Stimulated activated CD8-positive, alpha-beta memory T cell treated with anti-CD3 and anti-CD28 coated beads, Interleukin-12 subunit alpha, Interleukin-12 subunit beta, amount 100 ng/mL, for 24 hours (primary cell): Measurements from ENCODE around the gene GPM6B.
"Not testable (repeated sequence)": the region's sequence is repeated elsewhere in the genome, so short reads cannot be mapped to it uniquely, and the experiment has no call there.

Experiments used
- DNase-seq: peaks from one replicate; pipeline ENCODE4 v3.0.0-alpha.2; 2020; ENCODE audit errors: extremely low read depth

GPM6B gene

GRCh38 chrX:13730523-13730922 is 86.4 kb downstream of the GPM6B start:
- not testable (repeated sequence) for DNase-seq

- not testable (repeated sequence) for DNase-seq
These were observed 90.3 kb downstream of the GPM6B start for GRCh38 chrX:13726583-13726982.

- DNase-seq: not testable (repeated sequence)
These were observed 92.0 kb downstream of the GPM6B start for GRCh38 chrX:13724878-13725277.

GRCh38 chrX:13721819-13722519 is 94.9 kb downstream of the GPM6B start:
- DNase-seq: no peak

GRCh38 chrX:13721371-13721770 is 95.5 kb downstream of the GPM6B start:
- no peak for DNase-seq
